HG03571 (cell line): ENCODE data around the gene ANKFY1.
"Not testable (repeated sequence)": the region's sequence is repeated elsewhere in the genome, so short reads cannot be mapped to it uniquely, and the experiment has no call there.

ENCODE experiments used
- ATAC-seq: cut with Tn5 transposase; IDR thresholded peaks from one replicate; pipeline ENCODE4 v1.9.1; 2021; ENCODE audit not compliant: unreplicated experiment

ANKFY1 gene

GRCh38 chr17:4219241-4219640 lies 44.5 kb downstream of the ANKFY1 start:
- no peak for ATAC-seq

- ATAC-seq: no peak
Measured at GRCh38 chr17:4215882-4216570, 47.8 kb downstream of the ANKFY1 start.

GRCh38 chr17:4214157-4214556 lies 49.6 kb downstream of the ANKFY1 start:
- ATAC-seq: no peak

GRCh38 chr17:4209611-4210010 lies 54.2 kb downstream of the ANKFY1 start:
- no peak for ATAC-seq

DNA sequence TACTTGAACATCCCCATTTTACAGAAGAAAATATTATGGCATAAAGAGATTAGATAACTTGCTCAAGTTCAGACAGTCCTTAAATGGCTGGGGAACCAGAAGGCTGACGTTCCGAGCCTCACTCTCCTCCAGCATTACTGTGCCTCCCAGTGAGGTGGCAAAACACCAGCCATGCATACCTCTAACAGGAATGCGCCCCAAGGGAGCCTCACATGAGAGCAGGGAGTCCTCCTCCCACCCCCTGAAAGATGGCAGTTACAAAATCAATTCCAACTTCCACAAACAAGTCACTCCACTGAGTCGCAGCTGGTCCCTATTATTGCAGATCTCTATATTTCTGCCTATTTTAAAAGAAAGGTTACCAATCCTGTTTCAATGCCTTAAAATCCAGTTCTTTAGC lies 55.5 kb downstream of the ANKFY1 start:
- ATAC-seq: no peak

DNA sequence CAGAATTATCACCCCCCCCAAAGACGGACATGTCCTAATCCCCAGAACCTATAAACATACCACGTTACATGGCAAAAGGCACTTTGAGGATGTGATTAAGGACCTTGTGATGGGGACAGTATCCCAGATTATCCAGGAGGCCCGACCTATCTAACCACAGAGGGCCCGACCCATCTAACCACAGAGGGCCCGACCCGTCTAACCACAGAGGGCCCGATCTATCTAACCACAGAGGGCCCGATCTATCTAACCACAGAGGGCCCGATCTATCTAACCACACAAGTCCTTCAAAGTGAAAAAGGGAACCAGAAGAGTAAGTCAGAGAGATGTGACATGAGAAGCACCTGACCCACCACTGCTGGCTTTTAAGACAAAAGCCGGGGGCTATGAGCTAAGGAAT lies 56.8 kb downstream of the ANKFY1 start:
- no peak for ATAC-seq

DNA sequence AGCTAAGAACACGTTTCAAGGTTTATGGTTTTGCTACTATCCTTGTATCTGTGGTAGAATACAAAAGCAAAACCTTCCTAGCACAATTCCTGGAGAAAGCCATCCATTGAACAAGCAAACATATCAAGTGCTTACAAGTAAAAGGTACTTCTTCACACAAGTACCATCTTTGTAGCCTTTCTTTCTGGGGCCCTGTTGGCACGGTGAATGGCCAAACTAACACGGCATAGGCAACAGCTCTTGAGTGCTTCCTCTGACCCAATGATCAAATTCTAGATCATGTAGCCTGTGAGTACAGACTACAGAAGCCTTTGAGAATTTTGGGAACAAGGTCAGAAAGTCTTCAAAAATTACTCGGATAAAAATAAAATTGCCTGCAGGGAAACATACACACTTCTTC lies 57.9 kb downstream of the ANKFY1 start:
- ATAC-seq: no peak

DNA sequence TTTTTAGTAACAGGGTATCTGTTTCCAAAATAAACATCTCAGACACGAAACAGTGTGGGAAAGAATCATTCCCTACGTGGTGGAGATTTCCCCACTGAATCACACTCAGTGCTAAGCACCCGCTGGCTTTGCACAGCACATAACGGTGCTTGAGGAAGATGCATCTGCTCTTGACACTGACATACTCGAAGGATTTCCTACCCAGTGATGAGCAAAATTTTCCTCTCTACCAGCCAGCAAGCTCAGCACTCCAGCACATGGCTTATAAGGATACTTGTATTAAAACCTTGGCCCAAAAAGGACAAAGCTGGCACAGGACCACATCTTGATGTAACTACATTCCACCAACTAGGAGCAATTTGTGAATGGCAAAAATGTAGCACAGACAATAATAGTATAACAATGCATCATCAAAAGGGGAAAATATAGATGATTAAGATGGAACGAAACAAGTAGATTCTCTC lies 59.0 kb downstream of the ANKFY1 start:
- ATAC-seq: no peak

GRCh38 chr17:4204190-4204589 lies 59.6 kb downstream of the ANKFY1 start:
- ATAC-seq: no peak

DNA sequence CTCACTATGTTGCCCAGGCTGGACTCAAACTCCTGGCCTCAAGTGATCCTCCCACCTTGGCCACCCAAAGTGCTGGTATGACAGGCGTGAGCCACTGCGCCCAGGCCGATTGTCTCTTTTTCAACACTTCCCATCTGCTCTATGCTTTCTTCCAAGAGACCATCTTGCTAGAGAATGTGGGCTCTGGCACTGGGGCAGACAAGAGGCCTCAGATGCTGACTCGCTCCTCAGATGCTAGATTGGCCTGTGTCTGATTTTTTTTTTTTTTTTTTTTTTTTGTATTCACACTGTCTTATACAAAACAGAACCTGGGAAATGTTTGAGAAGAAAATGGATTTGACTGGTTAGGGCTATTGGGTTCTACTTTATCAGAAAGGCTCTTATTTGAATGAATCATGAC lies 62.6 kb downstream of the ANKFY1 start:
- no peak for ATAC-seq

- no peak for ATAC-seq
Measured at GRCh38 chr17:4199818-4200402, 63.9 kb downstream of the ANKFY1 start.

GRCh38 chr17:4198995-4199394 lies 64.8 kb downstream of the ANKFY1 start:
- no peak for ATAC-seq

DNA sequence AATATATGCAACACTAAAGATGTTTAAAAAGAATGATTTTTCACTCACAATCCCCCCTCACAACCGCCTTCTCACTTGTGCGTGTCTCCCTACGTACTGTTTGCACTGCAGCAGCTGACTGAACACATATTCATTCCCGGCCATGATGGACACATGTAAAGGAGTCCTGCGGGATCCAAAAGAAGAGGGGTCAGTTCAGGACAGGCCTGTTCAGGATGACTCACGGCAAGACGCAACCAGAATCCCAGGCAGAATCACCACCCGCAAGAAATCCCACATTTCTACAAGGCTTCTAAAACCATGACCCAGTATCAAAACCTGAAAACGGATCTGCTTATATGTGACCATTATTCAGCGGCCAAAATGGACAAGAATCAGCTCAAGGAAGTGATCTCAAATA lies 68.5 kb downstream of the ANKFY1 start:
- no peak for ATAC-seq

DNA sequence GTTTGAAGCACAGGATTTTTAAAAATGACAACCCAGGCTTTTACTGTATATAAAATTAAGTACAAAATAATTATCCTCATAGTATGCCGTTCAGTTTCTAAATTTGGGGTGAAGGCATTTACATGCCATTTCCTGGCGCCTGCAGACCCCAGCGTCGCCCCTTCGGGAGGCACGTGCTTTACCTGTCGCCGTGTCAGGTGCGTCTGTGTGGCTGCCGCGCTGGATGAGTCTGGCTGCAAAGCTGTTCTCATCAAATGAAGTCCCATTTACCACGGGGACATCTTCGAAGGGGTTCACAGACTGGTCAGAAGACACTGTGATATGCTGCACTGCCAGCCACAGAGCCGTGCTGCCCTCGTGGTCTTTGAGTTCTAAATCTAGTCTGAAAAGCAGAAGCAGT lies 69.0 kb downstream of the ANKFY1 start:
- no peak for ATAC-seq

DNA sequence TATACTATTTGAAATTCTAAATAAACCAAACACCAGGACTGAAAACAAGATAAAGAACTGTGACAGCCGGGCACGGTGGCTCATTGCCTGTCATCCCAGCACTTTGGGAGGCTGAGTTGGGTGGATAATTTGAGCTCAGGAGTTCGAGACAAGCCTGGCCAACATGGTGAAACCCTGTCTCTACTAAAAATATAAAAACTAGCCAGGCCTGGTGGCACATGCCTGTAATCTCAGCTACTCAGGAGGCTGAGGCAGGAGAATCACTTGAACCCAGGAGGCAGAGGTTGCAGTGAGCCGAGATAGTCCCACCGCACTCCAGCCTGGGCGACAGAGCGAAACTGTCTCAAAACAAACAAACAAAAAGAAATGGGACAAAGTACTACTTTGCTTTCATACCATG lies 73.0 kb downstream of the ANKFY1 start:
- not testable (repeated sequence) for ATAC-seq

GRCh38 chr17:4189280-4189679 lies 74.5 kb downstream of the ANKFY1 start:
- ATAC-seq: no peak

DNA sequence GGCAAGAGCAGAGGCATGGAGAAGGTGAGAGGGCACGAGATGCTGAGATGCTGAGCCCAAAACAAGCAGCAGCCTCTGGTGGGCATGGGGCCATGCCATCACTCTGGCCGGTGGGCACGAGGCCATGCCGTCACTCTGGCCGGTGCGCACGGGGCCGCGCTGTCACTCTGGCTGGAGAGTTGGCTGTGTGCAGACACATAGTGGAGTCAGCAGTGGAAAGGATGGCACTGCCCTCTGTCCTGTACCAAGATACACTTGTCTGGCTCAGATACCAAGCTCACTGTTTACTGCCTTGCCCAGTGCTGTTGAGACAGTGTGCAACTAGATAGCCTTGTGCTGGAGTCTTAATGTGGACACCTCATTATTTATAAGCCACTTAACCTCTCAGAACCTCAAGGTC lies 75.7 kb downstream of the ANKFY1 start:
- no peak for ATAC-seq

GRCh38 chr17:4187076-4187475 lies 76.7 kb downstream of the ANKFY1 start:
- no peak for ATAC-seq

DNA sequence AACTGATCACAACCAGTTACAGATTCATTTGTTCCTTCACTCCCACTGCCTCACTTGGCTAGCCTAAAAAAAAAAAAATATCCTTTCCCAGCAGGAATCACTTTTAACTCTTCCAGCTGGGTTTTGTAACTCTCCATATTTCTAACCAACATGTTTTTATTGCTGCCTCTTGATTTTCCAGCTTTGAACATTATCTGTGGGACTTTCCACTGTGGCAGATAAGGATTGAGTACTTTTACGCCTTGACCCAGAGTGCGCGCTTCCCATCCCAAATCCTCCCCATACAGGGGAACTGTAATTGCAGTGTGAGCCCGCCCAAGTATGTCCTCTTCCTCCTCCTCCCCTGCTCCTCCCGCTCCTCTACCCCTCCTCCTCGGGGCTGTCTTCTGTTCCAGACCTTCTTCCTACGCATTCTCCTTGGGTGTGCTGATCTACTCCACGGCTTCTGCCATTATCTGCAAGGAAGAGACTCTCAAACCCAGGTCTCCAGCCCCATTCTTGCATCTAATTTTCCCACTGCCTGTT lies 77.4 kb downstream of the ANKFY1 start:
- no peak for ATAC-seq

DNA sequence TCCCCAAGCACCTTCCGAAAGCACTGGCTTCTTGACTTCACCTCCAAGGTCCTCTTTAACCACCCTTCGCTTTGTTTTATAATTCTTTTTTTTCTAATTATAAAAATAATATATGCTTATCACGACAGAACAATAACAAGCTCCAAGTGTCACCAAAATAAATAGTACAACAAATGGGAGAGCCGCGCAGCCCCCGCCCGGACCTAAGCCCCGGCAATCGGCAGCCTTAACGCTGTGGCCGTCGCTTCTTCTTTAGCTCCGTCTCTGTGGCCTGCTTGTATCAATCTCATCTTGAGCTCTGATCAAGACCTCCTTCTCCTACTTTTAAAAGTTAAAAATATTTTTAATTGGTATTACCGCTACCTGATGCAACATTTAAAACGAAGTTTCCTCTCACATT lies 78.1 kb downstream of the ANKFY1 start:
- no peak for ATAC-seq

DNA sequence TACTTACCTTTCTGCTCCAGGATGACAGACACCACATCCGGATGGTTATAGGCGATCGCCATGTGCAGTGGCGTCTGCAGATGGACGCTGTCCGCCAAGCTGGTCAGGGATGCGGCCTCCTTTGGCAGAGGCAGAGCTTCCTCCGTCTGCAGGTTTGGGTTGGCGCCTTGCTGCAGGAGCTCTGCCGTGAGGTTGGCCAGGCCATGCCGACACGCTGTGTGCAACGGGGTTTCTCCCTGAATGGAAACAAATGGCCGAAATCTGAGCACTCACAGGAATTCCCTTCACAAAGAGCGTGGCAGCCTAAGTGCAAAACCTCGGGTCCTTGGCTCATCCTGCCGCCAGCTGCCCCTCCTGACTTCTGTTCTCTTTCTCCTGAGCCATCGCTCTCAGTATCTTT lies 79.0 kb downstream of the ANKFY1 start:
- ATAC-seq: no peak

DNA sequence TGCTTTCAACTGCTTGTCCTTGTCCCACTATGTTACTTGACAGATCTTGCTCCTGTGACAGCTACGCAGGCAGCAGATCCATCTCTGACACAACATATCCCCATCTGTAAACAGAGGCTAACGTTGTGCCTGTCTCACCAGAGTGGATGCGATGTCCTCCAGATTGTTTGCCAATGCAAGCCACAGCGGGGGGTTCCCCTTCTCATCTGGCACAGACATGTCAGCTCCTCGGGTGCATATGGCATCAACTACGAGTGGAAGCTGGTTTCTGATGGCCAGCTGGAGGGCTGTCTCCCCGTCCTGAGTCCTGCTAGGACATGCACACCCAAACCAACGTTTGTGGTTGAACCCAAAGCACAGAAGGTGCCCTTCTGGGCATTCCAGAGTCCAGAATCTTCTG lies 81.7 kb downstream of the ANKFY1 start:
- ATAC-seq: no peak

DNA sequence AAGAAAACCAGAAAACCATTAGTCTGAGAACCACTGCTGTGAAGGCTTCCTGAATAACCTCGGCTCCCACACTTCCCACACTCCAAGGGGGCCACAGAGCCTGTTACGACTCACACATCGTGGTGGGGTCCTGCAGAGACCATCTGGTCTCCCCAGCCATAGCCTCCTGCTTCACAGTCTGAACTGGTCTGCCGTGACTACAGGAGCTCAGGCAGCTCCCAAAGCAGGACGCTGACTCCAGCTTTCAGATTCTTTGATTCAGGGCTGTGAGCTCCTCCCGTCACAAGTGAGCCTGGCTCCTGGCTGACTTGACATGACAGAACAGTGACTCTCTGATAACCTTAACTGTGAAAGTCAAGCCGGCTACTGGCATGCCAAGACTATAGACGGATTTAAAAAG lies 83.0 kb downstream of the ANKFY1 start:
- ATAC-seq: no peak
